ENCODE results near the gene EFEMP2.
A peak's percentile ranks its signal among the peaks of the same experiment; 100 is the strongest.

DNA sequence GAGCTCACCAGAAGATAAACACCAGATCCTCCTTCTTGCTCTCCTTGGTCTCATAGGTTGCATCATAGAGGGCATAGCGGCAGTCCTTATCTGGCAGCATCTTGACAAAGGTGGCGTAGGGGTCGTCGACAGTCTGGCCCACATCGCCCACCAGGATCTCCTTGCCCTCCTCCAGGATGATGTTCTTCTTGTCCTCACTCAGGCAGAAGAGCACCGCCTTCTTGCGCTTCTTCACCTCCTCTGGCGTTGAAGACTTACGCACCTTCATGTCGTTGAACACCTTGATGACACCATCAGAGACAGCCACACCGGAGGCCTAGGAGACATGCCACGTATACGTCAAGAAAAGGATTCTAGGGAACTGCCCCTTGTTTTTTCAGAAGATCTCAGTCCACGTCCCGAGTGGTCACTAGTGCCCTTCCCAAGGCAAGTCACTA lies 16.7 kb downstream of the EFEMP2 start:
- TF ChIP-seq, protein P1, sequence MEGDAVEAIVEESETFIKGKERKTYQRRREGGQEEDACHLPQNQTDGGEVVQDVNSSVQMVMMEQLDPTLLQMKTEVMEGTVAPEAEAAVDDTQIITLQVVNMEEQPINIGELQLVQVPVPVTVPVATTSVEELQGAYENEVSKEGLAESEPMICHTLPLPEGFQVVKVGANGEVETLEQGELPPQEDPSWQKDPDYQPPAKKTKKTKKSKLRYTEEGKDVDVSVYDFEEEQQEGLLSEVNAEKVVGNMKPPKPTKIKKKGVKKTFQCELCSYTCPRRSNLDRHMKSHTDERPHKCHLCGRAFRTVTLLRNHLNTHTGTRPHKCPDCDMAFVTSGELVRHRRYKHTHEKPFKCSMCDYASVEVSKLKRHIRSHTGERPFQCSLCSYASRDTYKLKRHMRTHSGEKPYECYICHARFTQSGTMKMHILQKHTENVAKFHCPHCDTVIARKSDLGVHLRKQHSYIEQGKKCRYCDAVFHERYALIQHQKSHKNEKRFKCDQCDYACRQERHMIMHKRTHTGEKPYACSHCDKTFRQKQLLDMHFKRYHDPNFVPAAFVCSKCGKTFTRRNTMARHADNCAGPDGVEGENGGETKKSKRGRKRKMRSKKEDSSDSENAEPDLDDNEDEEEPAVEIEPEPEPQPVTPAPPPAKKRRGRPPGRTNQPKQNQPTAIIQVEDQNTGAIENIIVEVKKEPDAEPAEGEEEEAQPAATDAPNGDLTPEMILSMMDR (IDR thresholded peaks at IDR 0.05): no peak
- no peak for TF ChIP-seq SIN3A (IDR thresholded peaks at IDR 0.05; ENCODE audit: borderline replicate concordance, insufficient read depth, low read depth, low read length)
- peak; percentile 4; the same call in 1 of the 2 replicates for TF ChIP-seq POLR2AphosphoS5 (IDR thresholded peaks at IDR 0.05; ENCODE audit: low read depth, low read length)

Measured in Panc1 (cell line).